H1 (cell line): Measurements from ENCODE around the gene FOXE1. TPM values are rescaled to one million over a fixed set of nuclear protein-coding genes. Genes with fewer than 3 reads are reported as not detected.

Experiments used
- CTCF ChIA-PET: fragments of 300-600 bp; sonication (Branson Sonifier 250); formaldehyde crosslinking; loops from one replicate; lab custom pipeline; 2021; ENCODE audit not compliant: partially characterized antibody; lab: Charles Lee
- POLR2A ChIA-PET: fragments of 300-600 bp; sonication (Branson Sonifier 250); formaldehyde crosslinking; loops from one replicate; lab custom pipeline; 2021; ENCODE audit warnings: inconsistent platforms; ENCODE audit not compliant: partially characterized antibody; lab: Charles Lee
- DNase-seq, 2 experiments: peaks; one replicate each; pipeline versions ENCODE4 v3.0.0 to v3.0.0-alpha.2; 2010 to 2022; ENCODE audit warnings: low spot score in 2 of 2, low read depth in 1 of 2, mixed read lengths in 1 of 2
- FAIRE-seq: peaks from 2 replicates; lab custom pipeline; 2011; peaks lifted over from hg19 to GRCh38; lab: Jason Lieb, UNC
- H2AFZ ChIP-seq: 2 replicates; pipeline ENCODE4 v1.8.1; 2012; ENCODE audit warnings: low read length, inconsistent platforms
- H2AK5ac ChIP-seq: 2 replicates; pipeline ENCODE4 v1.6.1; 2013; ENCODE audit warnings: low read depth, low read length
- H2BK120ac ChIP-seq: replicated peaks from 2 replicates; pipeline ENCODE3; 2013; ENCODE audit warnings: low read depth, low read length, inconsistent platforms
- H2BK12ac ChIP-seq: 2 replicates; pipeline ENCODE4 v1.6.1; 2013; ENCODE audit warnings: low read depth, low read length
- H2BK15ac ChIP-seq: 2 replicates; pipeline ENCODE4 v1.6.1; 2013; ENCODE audit warnings: low read length
- H2BK20ac ChIP-seq: 2 replicates; pipeline ENCODE4 v1.6.1; 2013; ENCODE audit warnings: low read length
- H2BK5ac ChIP-seq: 2 replicates; pipeline ENCODE4 v1.6.1; 2013; ENCODE audit warnings: low read depth, low read length
- H3K14ac ChIP-seq: 2 replicates; pipeline ENCODE4 v1.6.1; 2013; ENCODE audit warnings: inconsistent platforms; ENCODE audit not compliant: insufficient read length
- H3K18ac ChIP-seq: 2 replicates; pipeline ENCODE4 v1.6.1; 2013; ENCODE audit warnings: low read length; ENCODE audit errors: extremely low read depth
- H3K23ac ChIP-seq: 2 replicates; pipeline ENCODE4 v1.6.1; 2013; ENCODE audit warnings: inconsistent platforms; ENCODE audit not compliant: insufficient read length
- H3K23me2 ChIP-seq: 2 replicates; pipeline ENCODE4 v1.6.1; 2013; ENCODE audit warnings: low read depth, low read length
- H3K27ac ChIP-seq: 2 replicates; pipeline ENCODE4 v1.6.1; 2011; ENCODE audit warnings: low read depth, low read length, inconsistent platforms
- H3K27me3 ChIP-seq, 4 experiments: replicated peaks in 1 of 4; 1 replicate in 1 of 4; 2 replicates in 3 of 4; pipeline versions ENCODE4 v1.6.1 to v1.8.1; 2011 to 2013; ENCODE audit warnings: low read length in 3 of 4, mild to moderate bottlenecking in 3 of 4, inconsistent platforms in 2 of 4, mixed read lengths in 2 of 4, moderate library complexity in 1 of 4; ENCODE audit not compliant: control insufficient read depth in 3 of 4, insufficient read depth in 3 of 4; ENCODE audit errors: extremely low read depth in 1 of 4
- H3K36me3 ChIP-seq, 4 experiments: 2 replicates each; pipeline versions ENCODE4 v1.6.1 to v1.8.1; 2011 to 2013; ENCODE audit warnings: mild to moderate bottlenecking in 4 of 4, low read length in 3 of 4, moderate library complexity in 2 of 4, control low read depth in 1 of 4, inconsistent platforms in 1 of 4; ENCODE audit not compliant: insufficient read depth in 4 of 4, control insufficient read depth in 2 of 4
- H3K4ac ChIP-seq: replicated peaks from 2 replicates; pipeline ENCODE3; 2013; ENCODE audit warnings: low read length, low read depth, mixed read lengths, inconsistent platforms; ENCODE audit not compliant: insufficient read length
- H3K4me1 ChIP-seq, 4 experiments: replicated peaks in 1 of 4; 1 replicate in 1 of 4; 2 replicates in 3 of 4; pipeline versions ENCODE4 v1.6.1 to v1.8.1; 2011 to 2013; ENCODE audit warnings: low read length in 3 of 4, inconsistent platforms in 2 of 4, mixed read lengths in 1 of 4; ENCODE audit not compliant: insufficient read depth in 4 of 4, control insufficient read depth in 3 of 4
- H3K4me2 ChIP-seq, 2 experiments: 2 replicates each; pipeline versions ENCODE4 v1.6.1 to v1.8.1; 2011 to 2013; ENCODE audit warnings: low read depth in 2 of 2, low read length in 2 of 2, control low read depth in 1 of 2, inconsistent platforms in 1 of 2, mild to moderate bottlenecking in 1 of 2; ENCODE audit not compliant: insufficient read depth in 1 of 2
- H3K4me3 ChIP-seq, 4 experiments: fragments of 200-600, 300-600 bp in 1 of 4; sonication (generic), shearing (Covaris generic), sonication (Bioruptor Twin) in 1 of 4; 2 replicates each; pipeline versions ENCODE4 v1.5.1 to v1.8.1; 2011 to 2016; ENCODE audit warnings: low read length in 4 of 4, low read depth in 3 of 4, control low read depth in 2 of 4, inconsistent platforms in 2 of 4, mild to moderate bottlenecking in 2 of 4, mixed read lengths in 1 of 4, moderate library complexity in 1 of 4; ENCODE audit not compliant: insufficient read depth in 2 of 4; ENCODE audit errors: extremely low read depth in 1 of 4
- H3K56ac ChIP-seq: replicated peaks from 2 replicates; pipeline ENCODE3; 2013; ENCODE audit warnings: low read depth, mild to moderate bottlenecking, mixed read lengths, low read length, inconsistent platforms; ENCODE audit not compliant: insufficient read length
- H3K79me1 ChIP-seq: 2 replicates; pipeline ENCODE4 v1.6.1; 2013; ENCODE audit warnings: low read depth, low read length, control low read depth
- H3K79me2 ChIP-seq, 2 experiments: 2 replicates each; pipeline versions ENCODE4 v1.6.1 to v1.8.1; 2012 to 2013; ENCODE audit warnings: low read length in 2 of 2, mild to moderate bottlenecking in 2 of 2, inconsistent platforms in 1 of 2; ENCODE audit not compliant: insufficient read depth in 2 of 2, control insufficient read depth in 1 of 2
- H3K9ac ChIP-seq, 4 experiments: replicated peaks in 1 of 4; 1 replicate in 1 of 4; 2 replicates in 3 of 4; pipeline versions ENCODE4 v1.6.1 to v1.8.1; 2011 to 2013; ENCODE audit warnings: low read depth in 3 of 4, low read length in 3 of 4, control low read depth in 2 of 4, mild to moderate bottlenecking in 2 of 4, moderate library complexity in 2 of 4, inconsistent platforms in 1 of 4; ENCODE audit errors: extremely low read depth in 1 of 4
- H3K9me3 ChIP-seq, 2 experiments: 2 replicates each; pipeline versions ENCODE4 v1.6.1 to v1.8.1; 2012 to 2013; ENCODE audit warnings: mild to moderate bottlenecking in 2 of 2, moderate library complexity in 2 of 2, control low read depth in 1 of 2, inconsistent platforms in 1 of 2, low read depth in 1 of 2, low read length in 1 of 2, mixed read lengths in 1 of 2; ENCODE audit not compliant: insufficient read depth in 2 of 2
- H4K20me1 ChIP-seq, 2 experiments: replicated peaks in 1 of 2; 2 replicates each; pipeline versions ENCODE3 to v1.8.1; 2011 to 2013; ENCODE audit warnings: inconsistent platforms in 2 of 2, low read length in 2 of 2, mild to moderate bottlenecking in 1 of 2; ENCODE audit not compliant: insufficient read depth in 2 of 2, control insufficient read depth in 1 of 2
- H4K5ac ChIP-seq: 2 replicates; pipeline ENCODE4 v1.6.1; 2013; ENCODE audit warnings: low read length, low read depth, mixed read lengths, inconsistent platforms; ENCODE audit not compliant: insufficient read length
- H4K8ac ChIP-seq: 2 replicates; pipeline ENCODE4 v1.8.0; 2013; ENCODE audit warnings: mild to moderate bottlenecking, moderate library complexity, low read length, inconsistent platforms; ENCODE audit not compliant: insufficient read depth; ENCODE audit errors: extremely low read depth
- H4K91ac ChIP-seq: replicated peaks from 2 replicates; pipeline ENCODE3; 2013; ENCODE audit warnings: low read length, mixed read lengths, inconsistent platforms; ENCODE audit not compliant: insufficient read length
- ASH2L ChIP-seq: fragments of 200-600, 300-600 bp; sonication (generic); IDR thresholded peaks from one replicate; pipeline ENCODE4 v1.7.1; 2017; ENCODE audit warnings: low read length
- EZH2 ChIP-seq: fragments of 200-600 bp; sonication (generic); IDR thresholded peaks from 2 replicates; pipeline ENCODE4 v1.7.1; 2012; ENCODE audit warnings: low read depth, mild to moderate bottlenecking, moderate library complexity, low read length, inconsistent platforms; ENCODE audit not compliant: severe bottlenecking
- HDAC2 ChIP-seq, 2 experiments: fragments of 300-600 bp in 1 of 2; sonication (generic) in 1 of 2; IDR thresholded peaks; 2 replicates each; pipeline ENCODE4 v1.6.1; 2011 to 2012; ENCODE audit warnings: low read depth in 2 of 2, low read length in 2 of 2, mild to moderate bottlenecking in 2 of 2, moderate library complexity in 2 of 2, borderline replicate concordance in 1 of 2, inconsistent platforms in 1 of 2
- SP2 ChIP-seq: IDR thresholded peaks from 2 replicates; pipeline ENCODE4 v1.6.1; 2012; ENCODE audit warnings: mild to moderate bottlenecking, low read length, inconsistent platforms
- SP4 ChIP-seq: IDR thresholded peaks from 2 replicates; pipeline ENCODE4 v1.6.1; 2012; ENCODE audit warnings: low read length, inconsistent platforms
- TCF12 ChIP-seq: IDR thresholded peaks from 2 replicates; pipeline ENCODE4 v1.6.1; 2011; ENCODE audit warnings: low read depth, mild to moderate bottlenecking, low read length
- WGBS, 2 experiments: shearing (Covaris generic) in 1 of 2; methylation state at CpG; one replicate each; pipeline versions ENCODE4 v1.1.6 to v1.1.7; 2013 to 2015; ENCODE audit warnings: low lambda C conversion rate in 2 of 2, mixed read lengths in 2 of 2, inconsistent platforms in 1 of 2, low coverage in 1 of 2, missing lambda C conversion rate in 1 of 2; ENCODE audit not compliant: insufficient replicate concordance in 2 of 2, insufficient coverage in 1 of 2, insufficient read length in 1 of 2; ENCODE audit errors: extremely low coverage in 1 of 2, missing lambda C conversion rate in 1 of 2; 5-methylcytosine and 5-hydroxymethylcytosine counted together
- polyA plus RNA-seq, 7 experiments: library from polyadenylated mRNA; depleted of rRNA in 3 of 7; stranded (reverse) in 5 of 7; unstranded in 2 of 7; fragments of >200 nt in 5 of 7; fragments of 200-250 nt in 2 of 7; gene quantifications; 1 replicate in 5 of 7; 2 replicates in 1 of 7; 4 replicates in 1 of 7; pipeline versions ENCODE4 v1.2.1 to v1.2.3, GENCODE V29; 2011 to 2013; ENCODE audit warnings: missing spikeins in 2 of 7, mixed read lengths in 2 of 7
- total RNA-seq: library from RNA; stranded (reverse); fragmentation: NEBNext Ultra II Directional; extraction: Animal tissue kit (Norgen Biotek cat#: 25700); gene quantifications from 2 replicates; pipeline ENCODE4 v1.2.1, GENCODE V29; 2021

FOXE1 gene
- total and polyA plus RNA-seq, 2 of the 8 experiments (the other 6 are each of a cell fraction or from before 2014, with no cell fraction given), result 0.03 TPM; not detected in 1

DNA sequence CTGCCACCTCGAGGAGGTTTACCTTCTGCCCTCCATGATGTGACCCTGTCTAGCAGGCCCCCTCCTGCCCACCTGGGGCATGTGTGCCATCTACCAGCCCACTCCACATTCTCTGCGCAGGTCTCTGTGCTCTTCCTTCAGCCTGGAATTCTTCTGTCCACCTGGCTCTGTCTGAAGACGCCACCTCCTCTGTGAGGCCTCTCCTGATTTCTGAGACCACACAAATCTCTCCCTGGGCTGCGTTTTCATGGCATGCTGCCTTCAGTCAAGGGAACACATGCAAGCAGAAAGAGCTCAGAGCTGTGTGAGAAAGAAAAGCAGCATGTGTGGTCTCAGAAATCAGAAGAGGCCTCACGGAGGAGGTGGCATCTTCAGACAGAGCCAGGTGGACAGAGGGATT is 22.1 kb downstream of the FOXE1 start:
- Histone ChIP-seq H2AFZ (no peak overlapping the region), H3K23me2 (no peaks in the 10 kb centered on the region), H3K56ac (no peak overlapping the region), H2BK12ac (no peak overlapping the region), H2BK5ac (no peak overlapping the region), H3K14ac (no peak overlapping the region), H3K18ac (no peak overlapping the region), H3K9ac (no peak overlapping the region), H3K23ac (no peak overlapping the region), H3K4me3 (no peak overlapping the region), H3K4ac (no peak overlapping the region), H3K79me1 (no peaks in the 10 kb centered on the region), H4K8ac (no peak overlapping the region), H3K27me3 (no peaks in the 10 kb centered on the region; a peak in 2 of 7 replicates), H3K79me2 (no peaks in the 10 kb centered on the region), H2BK20ac (no peak overlapping the region), H4K20me1 (no peaks in the 10 kb centered on the region), H2BK15ac (no peak overlapping the region), H3K4me1 (peaks cover 0 to 5% (median under 1%) of the 10 kb centered on the region in 4 experiments; a peak in 3 of 7 replicates), H3K4me2 (no peak overlapping the region), H3K36me3 (no peaks in the 10 kb centered on the region), H3K27ac (no peak overlapping the region), H4K91ac (no peak overlapping the region), H4K5ac (no peak overlapping the region), H2BK120ac (no peak overlapping the region), H3K9me3 (no peaks in the 10 kb centered on the region), H2AK5ac (no peak overlapping the region)
- ChIA-PET CTCF (interaction anchor here (1.5 to 1.6 kb wide), 2 partner anchors 11 to 15 kb away, joined by 7 to 13 read pairs; no protein-coding TSS in a partner anchor), POLR2A (no interaction called here)
- 87% methylated on average over 5 of the region's 5 CpGs; no CpG with 5 or more reads in 1 of the 2 experiments for WGBS, 2 experiments
- no peak for FAIRE-seq
- no peak for TF ChIP-seq TCF12
- TF ChIP-seq ASH2L, result no peak
- no peak for TF ChIP-seq HDAC2 (IDR thresholded peaks at IDR 0.05; ENCODE audit: borderline replicate concordance in 1 of 2, low read depth in 2 of 2, low read length in 2 of 2)
- TF ChIP-seq EZH2, result no peak
- TF ChIP-seq SP2, result no peak
- no peak for TF ChIP-seq SP4
- no peak for DNase-seq
